ENCODE data around the gene KRTAP19-6.
"Not testable (repeated sequence)": the region's sequence is repeated elsewhere in the genome, so short reads cannot be mapped to it uniquely, and the experiment has no call there.

Gene KRTAP19-6

DNA sequence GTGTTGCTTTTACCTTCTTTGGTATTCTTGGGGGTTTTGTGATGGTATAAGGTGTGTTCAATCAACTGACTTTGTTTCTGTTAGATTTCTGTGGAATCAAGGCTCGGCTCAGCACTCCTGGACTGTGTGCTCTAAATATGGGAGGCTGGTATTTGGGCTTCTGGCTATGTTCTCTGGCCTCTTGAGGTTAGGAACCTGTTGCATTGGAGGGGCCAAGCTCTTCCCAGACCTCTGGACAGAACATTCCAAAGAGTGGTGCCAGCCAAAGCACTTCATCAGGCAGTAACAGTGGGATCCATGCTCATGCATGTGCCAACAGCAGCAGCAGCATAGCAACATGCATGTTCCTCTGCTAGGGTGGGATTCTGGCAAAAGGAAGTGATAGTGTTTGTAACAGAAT is 11.1 kb upstream of the KRTAP19-6 start:
- Histone ChIP-seq H2BK12ac (ENCODE audit: low read length) (no peak overlapping the region), H2BK5ac (ENCODE audit: low read length) (no peak overlapping the region), H3K9ac (ENCODE audit: low read depth, low read length, poor library complexity) (no peak overlapping the region), H4K8ac (ENCODE audit: low read depth, low read length) (no peak overlapping the region), H4K91ac (ENCODE audit: low read depth, low read length, poor library complexity) (peak overlapping the region; percentile 13), H3K36me3 (replicated peaks in 1 of 2; ENCODE audit: control insufficient read depth in 2 of 2, insufficient read depth in 2 of 2, low read length in 2 of 2) (no peaks in the 10 kb centered on the region), H3K4ac (ENCODE audit: low read length) (no peak overlapping the region), H3K18ac (ENCODE audit: low read length) (peak overlapping the region; percentile 20), H2AK5ac (ENCODE audit: low read depth, low read length) (no peak overlapping the region), H3K14ac (ENCODE audit: low read length) (no peak overlapping the region), H3K27me3 (ENCODE audit: control insufficient read depth in 3 of 3, insufficient read depth in 3 of 3, low read depth in 1 of 3, low read length in 3 of 3) (no peaks in the 10 kb centered on the region), H3K23ac (ENCODE audit: low read depth, low read length, poor library complexity) (no peak overlapping the region), H3K9me3 (replicated peaks in 1 of 2; ENCODE audit: control insufficient read depth in 2 of 2, insufficient read depth in 1 of 2, low read depth in 1 of 2, low read length in 2 of 2) (no peaks in the 10 kb centered on the region), H2BK15ac (ENCODE audit: low read length) (no peak overlapping the region), H3K4me2 (ENCODE audit: insufficient read depth, low read length, poor library complexity, severe bottlenecking) (no peak overlapping the region), H2BK120ac (ENCODE audit: low read depth, low read length) (no peak overlapping the region), H3K27ac (replicated peaks; ENCODE audit: low read length) (no peak overlapping the region), H3K79me1 (ENCODE audit: low read depth, low read length) (no peaks in the 10 kb centered on the region), H3K4me3 (ENCODE audit: low read length in 2 of 2) (no peak overlapping the region), H3K4me1 (ENCODE audit: control insufficient read depth in 2 of 2, insufficient read depth in 1 of 2, low read depth in 1 of 2, low read length in 2 of 2) (no peaks in the 10 kb centered on the region), H2AFZ (ENCODE audit: low read length) (no peak overlapping the region)
- no CpG with 5 or more reads among the region's 1 CpG for WGBS, 2 donors (ENCODE audit: extremely low coverage in 2 of 2, insufficient read length in 2 of 2, insufficient replicate concordance in 1 of 2)
- DNase-seq (ENCODE audit: low spot score) = no peak

DNA sequence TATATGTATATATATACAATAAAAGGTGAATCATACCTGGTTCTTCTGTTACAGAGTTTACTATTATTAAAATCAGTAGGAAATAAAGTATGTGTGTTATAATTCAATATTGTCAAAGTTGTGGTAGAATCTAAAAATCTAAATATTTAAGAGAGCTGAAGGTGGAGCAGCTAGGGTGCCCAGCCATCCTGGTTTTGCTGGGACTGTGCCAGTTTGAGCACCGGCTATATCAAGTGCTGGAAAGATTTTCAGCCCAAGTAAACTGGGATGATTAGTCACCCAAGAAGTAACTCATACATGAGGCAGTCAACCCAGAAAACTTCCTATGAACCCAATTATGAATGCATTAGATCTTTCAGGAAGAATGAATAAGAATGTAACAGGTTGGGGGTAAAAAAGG is 22.8 kb downstream of the KRTAP19-6 start:
- Histone ChIP-seq H3K4me2 (ENCODE audit: insufficient read depth, low read length, poor library complexity, severe bottlenecking) (no peak overlapping the region), H2BK12ac (ENCODE audit: low read length) (no peak overlapping the region), H3K9ac (ENCODE audit: low read depth, low read length, poor library complexity) (no peak overlapping the region), H3K36me3 (replicated peaks in 1 of 2; ENCODE audit: control insufficient read depth in 2 of 2, insufficient read depth in 2 of 2, low read length in 2 of 2) (no peaks in the 10 kb centered on the region), H3K4me3 (ENCODE audit: low read length in 2 of 2) (no peak overlapping the region), H3K4ac (ENCODE audit: low read length) (no peak overlapping the region), H3K27me3 (ENCODE audit: control insufficient read depth in 3 of 3, insufficient read depth in 3 of 3, low read depth in 1 of 3, low read length in 3 of 3) (no peaks in the 10 kb centered on the region), H2AK5ac (ENCODE audit: low read depth, low read length) (no peak overlapping the region), H2AFZ (ENCODE audit: low read length) (no peak overlapping the region), H4K91ac (ENCODE audit: low read depth, low read length, poor library complexity) (no peak overlapping the region), H2BK120ac (ENCODE audit: low read depth, low read length) (no peak overlapping the region), H3K14ac (ENCODE audit: low read length) (no peak overlapping the region), H3K79me1 (ENCODE audit: low read depth, low read length) (no peaks in the 10 kb centered on the region), H3K9me3 (replicated peaks in 1 of 2; ENCODE audit: control insufficient read depth in 2 of 2, insufficient read depth in 1 of 2, low read depth in 1 of 2, low read length in 2 of 2) (no peaks in the 10 kb centered on the region), H2BK5ac (ENCODE audit: low read length) (no peak overlapping the region), H3K18ac (ENCODE audit: low read length) (no peak overlapping the region), H3K27ac (replicated peaks; ENCODE audit: low read length) (no peak overlapping the region), H2BK15ac (ENCODE audit: low read length) (no peak overlapping the region), H3K4me1 (ENCODE audit: control insufficient read depth in 2 of 2, insufficient read depth in 1 of 2, low read depth in 1 of 2, low read length in 2 of 2) (no peaks in the 10 kb centered on the region), H3K23ac (ENCODE audit: low read depth, low read length, poor library complexity) (no peak overlapping the region), H4K8ac (ENCODE audit: low read depth, low read length) (no peak overlapping the region)
- no peak for DNase-seq (ENCODE audit: low spot score)
- WGBS, 2 donors (ENCODE audit: extremely low coverage in 2 of 2, insufficient read length in 2 of 2, insufficient replicate concordance in 1 of 2) = no CpG with 5 or more reads among the region's 1 CpG

DNA sequence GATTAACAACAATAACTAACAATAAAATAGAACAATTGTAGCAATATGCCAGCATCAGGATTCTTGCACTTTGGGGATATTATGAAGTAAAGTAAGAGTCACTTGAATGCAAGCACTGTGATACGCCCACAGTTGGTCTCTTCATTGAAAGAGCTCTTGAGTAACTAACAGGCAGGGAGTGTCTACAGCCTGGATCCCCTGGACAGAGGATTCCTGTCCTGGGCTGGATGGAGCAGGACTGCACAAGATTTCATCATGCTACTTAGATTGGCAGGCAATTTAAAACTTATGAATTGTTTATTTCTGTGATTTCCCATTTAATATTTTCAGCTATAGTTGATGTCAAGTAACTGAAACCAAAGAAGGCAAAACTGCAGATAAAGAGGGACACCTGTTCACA is 26.0 kb downstream of the KRTAP19-6 start:
- no peaks in the 10 kb centered on the region for H3K36me3 ChIP-seq (replicated peaks in 1 of 2; ENCODE audit: control insufficient read depth in 2 of 2, insufficient read depth in 2 of 2, low read length in 2 of 2)
- no peaks in the 10 kb centered on the region for H3K9me3 ChIP-seq (replicated peaks in 1 of 2; ENCODE audit: control insufficient read depth in 2 of 2, insufficient read depth in 1 of 2, low read depth in 1 of 2, low read length in 2 of 2)
- no peak overlapping the region for H3K4me3 ChIP-seq (ENCODE audit: low read length in 2 of 2)
- no peak overlapping the region for H3K4ac ChIP-seq (ENCODE audit: low read length)
- no peak overlapping the region for H2BK5ac ChIP-seq (ENCODE audit: low read length)
- H3K14ac ChIP-seq (ENCODE audit: low read length) = no peak overlapping the region
- WGBS, 2 donors (ENCODE audit: extremely low coverage in 2 of 2, insufficient read length in 2 of 2, insufficient replicate concordance in 1 of 2) = no CpG with 5 or more reads among the region's 1 CpG
- no peaks in the 10 kb centered on the region for H3K79me1 ChIP-seq (ENCODE audit: low read depth, low read length)
- no peak overlapping the region for H3K18ac ChIP-seq (ENCODE audit: low read length)
- H3K27ac ChIP-seq (replicated peaks; ENCODE audit: low read length) = no peak overlapping the region
- H4K91ac ChIP-seq (ENCODE audit: low read depth, low read length, poor library complexity) = no peak overlapping the region
- H2BK15ac ChIP-seq (ENCODE audit: low read length) = no peak overlapping the region
- H3K4me2 ChIP-seq (ENCODE audit: insufficient read depth, low read length, poor library complexity, severe bottlenecking) = no peak overlapping the region
- no peak overlapping the region for H3K9ac ChIP-seq (ENCODE audit: low read depth, low read length, poor library complexity)
- H2AK5ac ChIP-seq (ENCODE audit: low read depth, low read length) = no peak overlapping the region
- no peak overlapping the region for H2BK12ac ChIP-seq (ENCODE audit: low read length)
- no peak overlapping the region for H3K23ac ChIP-seq (ENCODE audit: low read depth, low read length, poor library complexity)
- no peak overlapping the region for H4K8ac ChIP-seq (ENCODE audit: low read depth, low read length)
- no peaks in the 10 kb centered on the region for H3K4me1 ChIP-seq (ENCODE audit: control insufficient read depth in 2 of 2, insufficient read depth in 1 of 2, low read depth in 1 of 2, low read length in 2 of 2)
- H2AFZ ChIP-seq (ENCODE audit: low read length) = no peak overlapping the region
- no peaks in the 10 kb centered on the region for H3K27me3 ChIP-seq (ENCODE audit: control insufficient read depth in 3 of 3, insufficient read depth in 3 of 3, low read depth in 1 of 3, low read length in 3 of 3)
- H2BK120ac ChIP-seq (ENCODE audit: low read depth, low read length) = no peak overlapping the region
- DNase-seq (ENCODE audit: low spot score) = no peak

DNA sequence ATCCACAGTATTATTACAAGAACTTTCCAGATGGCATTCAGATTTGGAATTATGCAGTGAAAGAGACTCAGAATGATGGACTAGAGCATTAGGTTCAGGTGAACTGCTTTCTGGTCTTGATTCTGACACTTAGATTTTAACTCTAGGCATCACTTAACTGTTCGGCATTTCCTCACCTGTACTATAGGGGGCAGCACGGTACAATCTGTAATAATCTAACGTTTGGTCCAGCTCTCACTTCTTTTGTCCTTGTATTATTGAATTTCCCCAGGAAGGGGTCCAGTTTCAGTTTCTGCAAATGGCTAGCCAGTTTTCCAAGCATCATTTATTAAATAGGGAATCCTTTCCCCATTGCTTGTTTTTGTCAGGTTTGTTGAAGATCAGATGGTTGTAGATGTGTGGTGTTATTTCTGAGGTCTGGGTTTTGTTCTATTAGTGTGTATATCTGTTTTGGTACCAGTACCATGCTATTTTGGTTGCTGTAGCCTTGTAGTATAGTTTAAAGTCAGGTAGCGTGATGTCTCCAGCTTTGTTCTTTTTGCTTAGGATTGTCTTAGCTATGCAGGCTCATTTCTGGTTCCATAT is 36.0 kb downstream of the KRTAP19-6 start:
- not testable (repeated sequence) for H3K9ac ChIP-seq (ENCODE audit: low read depth, low read length, poor library complexity); H2BK120ac ChIP-seq (ENCODE audit: low read depth, low read length); H3K18ac ChIP-seq (ENCODE audit: low read length); H2AK5ac ChIP-seq (ENCODE audit: low read depth, low read length); H3K79me1 ChIP-seq (ENCODE audit: low read depth, low read length); H4K8ac ChIP-seq (ENCODE audit: low read depth, low read length); H3K14ac ChIP-seq (ENCODE audit: low read length); H2BK15ac ChIP-seq (ENCODE audit: low read length); H3K27ac ChIP-seq (replicated peaks; ENCODE audit: low read length); H2BK5ac ChIP-seq (ENCODE audit: low read length); H3K4me2 ChIP-seq (ENCODE audit: insufficient read depth, low read length, poor library complexity, severe bottlenecking); H3K4me1 ChIP-seq (ENCODE audit: control insufficient read depth in 2 of 2, insufficient read depth in 1 of 2, low read depth in 1 of 2, low read length in 2 of 2); H3K4ac ChIP-seq (ENCODE audit: low read length); H3K36me3 ChIP-seq (replicated peaks in 1 of 2; ENCODE audit: control insufficient read depth in 2 of 2, insufficient read depth in 2 of 2, low read length in 2 of 2); H3K23ac ChIP-seq (ENCODE audit: low read depth, low read length, poor library complexity); H3K4me3 ChIP-seq (ENCODE audit: low read length in 2 of 2); H2BK12ac ChIP-seq (ENCODE audit: low read length); H3K27me3 ChIP-seq (ENCODE audit: control insufficient read depth in 3 of 3, insufficient read depth in 3 of 3, low read depth in 1 of 3, low read length in 3 of 3); H3K9me3 ChIP-seq (replicated peaks in 1 of 2; ENCODE audit: control insufficient read depth in 2 of 2, insufficient read depth in 1 of 2, low read depth in 1 of 2, low read length in 2 of 2); H4K91ac ChIP-seq (ENCODE audit: low read depth, low read length, poor library complexity); H2AFZ ChIP-seq (ENCODE audit: low read length)
- WGBS, 2 donors (ENCODE audit: extremely low coverage in 2 of 2, insufficient read length in 2 of 2, insufficient replicate concordance in 1 of 2) = no CpG with 5 or more reads among the region's 4 CpGs
- DNase-seq (ENCODE audit: low spot score) = peak; percentile 8
